ENCODE measurements around the gene FOLR2.

Gene FOLR2

GRCh38 chr11:72188267-72188666 is 28.3 kb upstream of the FOLR2 start:
- Histone ChIP-seq H3K4me3 (ENCODE audit: low read depth, low read length) (no peak overlapping the region), H3K4me1 (peaks cover 2% of the 10 kb centered on the region), H3K36me3 (ENCODE audit: control insufficient read depth, insufficient read depth, low read length) (no peaks in the 10 kb centered on the region), H3K4me2 (ENCODE audit: low read length) (no peak overlapping the region), H3K27me3 (ENCODE audit: control insufficient read depth, insufficient read depth, low read length) (no peaks in the 10 kb centered on the region), H3K9me3 (ENCODE audit: control insufficient read depth, low read length) (no peaks in the 10 kb centered on the region), H3K27ac (no peak overlapping the region), H3K9ac (no peak overlapping the region), H3K79me2 (no peaks in the 10 kb centered on the region), H2AFZ (no peak overlapping the region)
- TF ChIP-seq, protein P1, sequence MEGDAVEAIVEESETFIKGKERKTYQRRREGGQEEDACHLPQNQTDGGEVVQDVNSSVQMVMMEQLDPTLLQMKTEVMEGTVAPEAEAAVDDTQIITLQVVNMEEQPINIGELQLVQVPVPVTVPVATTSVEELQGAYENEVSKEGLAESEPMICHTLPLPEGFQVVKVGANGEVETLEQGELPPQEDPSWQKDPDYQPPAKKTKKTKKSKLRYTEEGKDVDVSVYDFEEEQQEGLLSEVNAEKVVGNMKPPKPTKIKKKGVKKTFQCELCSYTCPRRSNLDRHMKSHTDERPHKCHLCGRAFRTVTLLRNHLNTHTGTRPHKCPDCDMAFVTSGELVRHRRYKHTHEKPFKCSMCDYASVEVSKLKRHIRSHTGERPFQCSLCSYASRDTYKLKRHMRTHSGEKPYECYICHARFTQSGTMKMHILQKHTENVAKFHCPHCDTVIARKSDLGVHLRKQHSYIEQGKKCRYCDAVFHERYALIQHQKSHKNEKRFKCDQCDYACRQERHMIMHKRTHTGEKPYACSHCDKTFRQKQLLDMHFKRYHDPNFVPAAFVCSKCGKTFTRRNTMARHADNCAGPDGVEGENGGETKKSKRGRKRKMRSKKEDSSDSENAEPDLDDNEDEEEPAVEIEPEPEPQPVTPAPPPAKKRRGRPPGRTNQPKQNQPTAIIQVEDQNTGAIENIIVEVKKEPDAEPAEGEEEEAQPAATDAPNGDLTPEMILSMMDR (IDR thresholded peaks at IDR 0.05): no peak

DNA sequence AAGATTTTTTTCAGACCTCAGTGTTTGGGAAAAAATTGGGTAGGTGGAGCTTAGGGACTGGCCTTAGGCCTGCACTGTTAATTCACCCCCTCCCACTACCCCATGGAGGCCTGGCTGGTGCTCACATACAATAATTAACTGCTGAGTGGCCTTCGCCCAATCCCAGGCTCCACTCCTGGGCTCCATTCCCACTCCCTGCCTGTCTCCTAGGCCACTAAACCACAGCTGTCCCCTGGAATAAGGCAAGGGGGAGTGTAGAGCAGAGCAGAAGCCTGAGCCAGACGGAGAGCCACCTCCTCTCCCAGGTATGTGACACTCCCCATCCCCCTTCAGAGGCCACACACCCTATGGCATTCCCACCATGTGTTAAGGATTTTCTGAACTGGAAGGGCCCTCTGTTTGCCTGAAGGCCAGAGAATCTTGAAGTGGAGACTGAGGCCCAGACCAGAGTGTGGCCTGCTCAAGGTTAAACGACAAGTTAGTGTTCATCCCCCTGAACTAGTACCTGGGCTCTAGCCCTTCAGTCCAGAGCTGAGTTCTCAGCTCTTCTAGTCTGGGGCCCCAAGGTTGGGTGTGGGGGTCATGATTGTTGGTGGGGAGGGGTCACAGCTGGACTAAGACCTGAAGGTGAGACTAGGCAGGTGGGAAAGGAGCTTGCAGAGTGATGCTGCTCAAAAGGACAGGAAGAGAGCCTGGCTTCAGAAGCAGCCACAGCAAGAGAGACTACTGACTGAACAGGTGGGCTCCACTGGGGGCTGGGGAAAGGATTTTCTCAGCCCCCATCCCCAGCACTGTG is 26.9 kb upstream of the FOLR2 start:
- Histone ChIP-seq H3K4me3 (ENCODE audit: low read depth, low read length) (no peak overlapping the region), H3K9me3 (ENCODE audit: control insufficient read depth, low read length) (no peaks in the 10 kb centered on the region), H3K4me2 (ENCODE audit: low read length) (no peak overlapping the region), H3K79me2 (no peaks in the 10 kb centered on the region), H3K27ac (no peak overlapping the region), H3K4me1 (peaks cover 2% of the 10 kb centered on the region), H3K27me3 (ENCODE audit: control insufficient read depth, insufficient read depth, low read length) (no peaks in the 10 kb centered on the region), H3K9ac (no peak overlapping the region), H2AFZ (no peak overlapping the region), H3K36me3 (ENCODE audit: control insufficient read depth, insufficient read depth, low read length) (no peaks in the 10 kb centered on the region)
- TF ChIP-seq, protein P1 (IDR thresholded peaks at IDR 0.05): no peak

DNA sequence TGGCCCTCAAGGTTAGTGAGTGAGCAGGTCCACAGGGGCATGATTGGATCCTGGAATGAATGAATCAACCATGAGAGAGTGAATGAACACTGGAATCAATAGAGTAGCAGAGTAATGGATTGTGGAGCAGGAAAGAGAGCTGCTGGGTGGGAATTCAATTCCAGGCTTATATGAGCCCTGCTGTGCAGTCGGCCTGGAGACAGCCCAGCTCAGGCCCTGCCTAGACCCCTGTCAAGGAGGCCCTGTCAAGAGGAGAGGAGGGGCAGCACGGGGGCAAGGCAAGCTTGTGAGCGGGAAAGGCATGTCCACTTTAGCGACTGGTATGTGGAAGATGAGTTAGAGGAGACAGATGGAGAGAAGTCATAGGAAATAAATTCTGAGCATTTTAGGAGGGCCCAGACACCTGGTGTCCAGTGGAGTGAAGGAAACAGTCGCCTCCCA is 25.9 kb upstream of the FOLR2 start:
- H3K79me2 ChIP-seq: no peaks in the 10 kb centered on the region
- H3K36me3 ChIP-seq (ENCODE audit: control insufficient read depth, insufficient read depth, low read length): no peaks in the 10 kb centered on the region
- peaks cover 2% of the 10 kb centered on the region for H3K4me1 ChIP-seq
- no peak overlapping the region for H3K4me2 ChIP-seq (ENCODE audit: low read length)
- no peaks in the 10 kb centered on the region for H3K9me3 ChIP-seq (ENCODE audit: control insufficient read depth, low read length)
- no peak overlapping the region for H3K4me3 ChIP-seq (ENCODE audit: low read depth, low read length)
- no peak overlapping the region for H3K9ac ChIP-seq
- H3K27ac ChIP-seq: no peak overlapping the region
- TF ChIP-seq, protein P1 (IDR thresholded peaks at IDR 0.05): no peak
- no peaks in the 10 kb centered on the region for H3K27me3 ChIP-seq (ENCODE audit: control insufficient read depth, insufficient read depth, low read length)
- H2AFZ ChIP-seq: no peak overlapping the region

GRCh38 chr11:72191961-72192381 is 24.6 kb upstream of the FOLR2 start, which contains the start of gene FOLR1:
Gene FOLR1 (plus strand): TSS chr11:72192140. CDS start chr11:72192174, 34 bp downstream.
- H3K9ac ChIP-seq: no peak within 1 kb of the TSS
- H3K9me3 ChIP-seq (ENCODE audit: control insufficient read depth, low read length): no peaks in the 10 kb centered on the region
- H3K4me2 ChIP-seq (ENCODE audit: low read length): no peak within 1 kb of the TSS
- H3K4me1 ChIP-seq: peaks cover 2% of the 10 kb centered on the region
- H3K79me2 ChIP-seq: no peaks in the 10 kb centered on the region
- no peak within 1 kb of the TSS for H3K4me3 ChIP-seq (ENCODE audit: low read depth, low read length)
- H3K27me3 ChIP-seq (ENCODE audit: control insufficient read depth, insufficient read depth, low read length): no peaks in the 10 kb centered on the region
- H3K36me3 ChIP-seq (ENCODE audit: control insufficient read depth, insufficient read depth, low read length): no peaks in the 10 kb centered on the region
- H3K27ac ChIP-seq: no peak within 1 kb of the TSS
- H2AFZ ChIP-seq: peak within 1 kb of the TSS; percentile 60
- TF ChIP-seq, protein P1 (IDR thresholded peaks at IDR 0.05): no peak
